ENCODE measurements around the gene CDK17.
"Not testable (repeated sequence)": the region's sequence is repeated elsewhere in the genome, so short reads cannot be mapped to it uniquely, and the experiment has no call there.

The CDK17 gene

GRCh38 chr12:96399919-96400630 is at the start of gene CDK17:
Gene CDK17 (minus strand): TSS chr12:96400439. CDS start chr12:96334836, 65,603 bp downstream.
- peak; percentile 90 for DNase-seq

GRCh38 chr12:96448300-96448699 is 48.1 kb upstream of the CDK17 start:
- DNase-seq: no peak

GRCh38 chr12:96447256-96447655 is 47.0 kb upstream of the CDK17 start:
- no peak for DNase-seq

- DNase-seq: no peak
Measured at GRCh38 chr12:96445691-96446583, 45.7 kb upstream of the CDK17 start.

- DNase-seq: no peak
Measured at GRCh38 chr12:96444399-96444798, 44.2 kb upstream of the CDK17 start.

GRCh38 chr12:96442906-96443305 is 42.7 kb upstream of the CDK17 start:
- no peak for DNase-seq

GRCh38 chr12:96441816-96442215 is 41.6 kb upstream of the CDK17 start:
- no peak for DNase-seq

GRCh38 chr12:96438330-96438729 is 38.1 kb upstream of the CDK17 start:
- no peak for DNase-seq

GRCh38 chr12:96437171-96437445 is 36.9 kb upstream of the CDK17 start:
- no peak for DNase-seq

GRCh38 chr12:96436366-96437170 is 36.3 kb upstream of the CDK17 start:
- DNase-seq: no peak

GRCh38 chr12:96434107-96434506 is 33.9 kb upstream of the CDK17 start:
- no peak for DNase-seq

GRCh38 chr12:96432496-96433321 is 32.5 kb upstream of the CDK17 start:
- DNase-seq: not testable (repeated sequence)

- DNase-seq: no peak
Measured at GRCh38 chr12:96431067-96431466, 30.8 kb upstream of the CDK17 start.

GRCh38 chr12:96427269-96427729 is 27.1 kb upstream of the CDK17 start:
- DNase-seq: peak; percentile 86

- DNase-seq: no peak
Measured at GRCh38 chr12:96425951-96426350, 25.7 kb upstream of the CDK17 start.

- no peak for DNase-seq
Measured at GRCh38 chr12:96425321-96425720, 25.1 kb upstream of the CDK17 start.

GRCh38 chr12:96424601-96425000 is 24.4 kb upstream of the CDK17 start:
- no peak for DNase-seq

GRCh38 chr12:96422192-96422591 is 22.0 kb upstream of the CDK17 start:
- no peak for DNase-seq

- no peak for DNase-seq
Measured at GRCh38 chr12:96421014-96421413, 20.8 kb upstream of the CDK17 start.

GRCh38 chr12:96420277-96420835 is 20.1 kb upstream of the CDK17 start:
- no peak for DNase-seq

- no peak for DNase-seq
Measured at GRCh38 chr12:96419576-96420276, 19.5 kb upstream of the CDK17 start.

Measured in right hindlimb (tissue), 1 donor.